ENCODE results near the gene EXOC3L4. TPM values are rescaled to one million over a fixed set of nuclear protein-coding genes. Genes with fewer than 3 reads are reported as not detected.

Gene EXOC3L4
- total RNA-seq, 1 donor: not detected

GRCh38 chr14:103099733-103100280 is 5.3 kb downstream of the EXOC3L4 start:
- no peak for DNase-seq (ENCODE audit: low read depth)
- no peak for TF ChIP-seq CTCF (IDR thresholded peaks at IDR 0.05; ENCODE audit: insufficient read depth, low read length)
- no peak overlapping the region for H3K4me3 ChIP-seq (ENCODE audit: low read depth, low read length)

DNA sequence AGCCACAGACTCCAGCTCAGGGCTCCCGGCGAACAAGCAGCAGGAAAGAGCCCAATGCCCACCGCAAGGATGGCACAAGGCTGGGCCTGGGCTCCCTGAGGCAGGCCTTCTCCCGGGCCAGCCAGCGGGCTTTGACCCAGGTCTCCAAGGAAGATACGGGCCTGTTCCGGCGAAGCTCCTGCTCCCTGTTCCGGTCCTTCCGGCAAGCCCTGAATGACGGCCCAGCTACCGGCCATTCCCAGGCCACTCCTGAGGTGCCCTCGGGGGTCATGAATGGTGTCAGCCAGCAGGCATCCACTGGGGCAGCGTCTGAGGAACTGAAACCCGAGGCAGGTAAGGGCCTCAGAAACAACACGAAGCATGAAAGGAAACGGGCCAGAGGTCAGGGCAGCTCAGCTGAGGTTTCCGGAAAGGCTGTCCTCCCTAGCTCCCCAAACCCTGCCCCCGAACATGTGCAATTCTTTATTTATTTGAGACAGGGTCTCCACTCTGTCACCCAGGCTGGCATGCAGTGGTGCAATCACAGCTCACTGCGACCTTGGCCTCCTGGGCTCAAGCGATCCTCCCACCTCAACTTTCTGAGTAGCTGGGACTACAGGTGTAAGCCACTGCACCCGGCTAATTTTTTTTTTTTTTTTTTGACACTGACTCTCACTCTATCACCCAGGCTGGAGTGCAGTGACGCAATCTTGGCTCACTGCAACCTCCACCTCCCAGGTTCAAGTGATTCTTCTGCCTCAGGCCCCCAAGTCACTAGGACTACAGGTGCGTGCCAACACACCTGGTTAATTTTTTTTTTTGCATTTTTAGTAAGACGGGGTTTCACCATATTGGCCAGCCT is 6.0 kb downstream of the EXOC3L4 start:
- no peak for DNase-seq (ENCODE audit: low read depth)
- H3K4me3 ChIP-seq (ENCODE audit: low read depth, low read length): no peak overlapping the region
- TF ChIP-seq CTCF (IDR thresholded peaks at IDR 0.05; ENCODE audit: insufficient read depth, low read length): no peak

DNA sequence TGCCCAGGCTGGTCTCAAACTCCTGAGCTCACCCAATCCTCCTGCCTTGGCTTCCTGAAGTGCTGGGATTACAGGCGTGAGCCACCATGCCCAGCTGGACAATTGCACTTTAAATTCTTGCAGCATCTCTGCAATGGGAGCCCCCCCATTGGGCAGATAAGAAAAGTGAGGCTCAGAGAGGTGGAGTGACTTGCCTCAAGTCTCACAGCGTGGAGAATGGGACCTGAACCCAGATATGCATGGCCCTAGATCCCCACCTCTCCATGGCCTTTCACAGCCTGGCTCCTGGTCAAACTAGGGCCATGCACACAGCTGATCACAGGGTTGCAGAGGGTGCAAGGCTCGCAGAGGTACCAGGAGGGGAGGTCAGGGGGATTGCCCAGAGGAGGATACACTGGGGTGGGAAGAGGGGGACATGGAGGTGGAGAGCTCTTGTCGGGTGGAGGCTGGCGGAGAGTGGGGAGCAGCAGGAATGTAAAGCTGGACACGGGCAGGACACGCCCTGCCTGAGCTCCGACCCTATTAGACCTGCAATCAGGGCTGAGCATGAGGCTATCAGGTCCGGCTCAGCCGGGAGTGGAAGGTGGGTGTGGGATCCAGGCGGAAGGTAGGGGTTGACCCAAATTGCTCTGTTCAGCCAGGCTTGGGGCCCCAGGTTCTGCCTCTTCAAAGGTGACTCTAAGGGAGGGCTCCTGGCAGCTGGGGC is 6.9 kb downstream of the EXOC3L4 start:
- H3K4me3 ChIP-seq (ENCODE audit: low read depth, low read length): no peak overlapping the region
- no peak for DNase-seq (ENCODE audit: low read depth)
- TF ChIP-seq CTCF (IDR thresholded peaks at IDR 0.05; ENCODE audit: insufficient read depth, low read length): no peak

- DNase-seq (ENCODE audit: low read depth): no peak
- TF ChIP-seq CTCF (IDR thresholded peaks at IDR 0.05; ENCODE audit: insufficient read depth, low read length): no peak
- H3K4me3 ChIP-seq (ENCODE audit: low read depth, low read length): no peak overlapping the region
Measured at GRCh38 chr14:103101963-103102688, 7.6 kb downstream of the EXOC3L4 start.

DNA sequence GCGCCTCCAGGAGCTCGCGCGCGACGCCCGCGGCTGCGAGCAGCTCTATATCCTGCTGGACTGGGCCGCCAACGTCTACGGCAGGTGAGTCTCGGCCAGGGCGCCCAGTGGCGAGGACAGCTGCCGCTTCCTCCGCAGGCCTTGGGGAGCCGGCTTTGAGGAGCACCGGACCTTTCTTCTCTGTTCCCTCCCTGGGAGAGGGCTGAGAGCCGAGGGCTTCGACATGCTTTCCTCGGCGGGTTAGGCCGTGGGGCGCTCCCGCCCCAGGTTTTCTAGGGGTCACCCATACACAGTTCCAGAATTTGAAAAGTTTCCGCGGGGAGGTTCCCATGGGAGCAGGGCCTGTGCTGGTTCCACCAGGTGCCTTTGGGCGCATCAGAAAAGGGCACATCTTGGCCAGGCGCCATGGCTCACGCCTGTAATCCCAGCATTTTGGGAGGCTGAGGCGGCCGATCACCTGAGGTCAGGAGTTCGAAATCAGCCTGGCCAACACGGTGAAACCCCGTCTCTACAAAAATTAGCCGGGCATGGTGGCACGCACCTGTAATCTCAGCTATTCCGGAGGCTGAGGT is 8.2 kb downstream of the EXOC3L4 start:
- TF ChIP-seq CTCF (IDR thresholded peaks at IDR 0.05; ENCODE audit: insufficient read depth, low read length): no peak
- H3K4me3 ChIP-seq (ENCODE audit: low read depth, low read length): no peak overlapping the region
- DNase-seq (ENCODE audit: low read depth): no peak
